Left ventricle myocardium inferior (tissue), 1 donor: ENCODE results near the gene LMF1. TPM values are rescaled to one million over a fixed set of nuclear protein-coding genes. Genes with fewer than 3 reads are reported as not detected.
"Not testable (repeated sequence)": the region's sequence is repeated elsewhere in the genome, so short reads cannot be mapped to it uniquely, and the experiment has no call there.

Source experiments
- DNase-seq: peaks from one replicate; pipeline ENCODE4 v3.0.0-alpha.2; 2020
- H3K27ac ChIP-seq: fragments of 200-600 bp; replicated peaks from 2 replicates; pipeline ENCODE4 v1.8.0; 2021
- H3K27me3 ChIP-seq: fragments of 200-600 bp; 2 replicates; pipeline ENCODE4 v1.8.0; 2021; ENCODE audit warnings: low read depth
- H3K36me3 ChIP-seq: fragments of 200-600 bp; 2 replicates; pipeline ENCODE4 v1.8.0; 2021
- H3K4me1 ChIP-seq: fragments of 200-600 bp; 2 replicates; pipeline ENCODE4 v1.8.0; 2021
- H3K4me3 ChIP-seq: fragments of 200-600 bp; 2 replicates; pipeline ENCODE4 v1.8.0; 2021; ENCODE audit warnings: mild to moderate bottlenecking, moderate library complexity
- H3K9me3 ChIP-seq: fragments of 200-600 bp; replicated peaks from 2 replicates; pipeline ENCODE4 v1.8.0; 2021
- intact Hi-C: fragments of 100-400 bp; cut with micrococcal nuclease; formaldehyde crosslinking; loops from one replicate; pipeline ENCODE4 v1.11.0; 2022
- total RNA-seq: library from RNA; stranded (reverse); fragmentation: NEBNext Ultra II Directional; extraction: Animal tissue kit (Norgen Biotek cat#: 25700); gene quantifications from one replicate; pipeline ENCODE4 v1.2.1, GENCODE V29; 2021
- TF ChIP-seq, protein P1 (sequence below): fragments of 200-600 bp; IDR thresholded peaks from 2 replicates; pipeline ENCODE4 v1.8.0; 2021; ENCODE audit warnings: antibody characterized with exemption, mild to moderate bottlenecking, borderline replicate concordance
- donor health status: DM: no; HTN: yes; CAD: no; lungs with severe emphysema.

The LMF1 gene
- total RNA-seq, 1 donor from 2014 or later, result 6.6 TPM

DNA sequence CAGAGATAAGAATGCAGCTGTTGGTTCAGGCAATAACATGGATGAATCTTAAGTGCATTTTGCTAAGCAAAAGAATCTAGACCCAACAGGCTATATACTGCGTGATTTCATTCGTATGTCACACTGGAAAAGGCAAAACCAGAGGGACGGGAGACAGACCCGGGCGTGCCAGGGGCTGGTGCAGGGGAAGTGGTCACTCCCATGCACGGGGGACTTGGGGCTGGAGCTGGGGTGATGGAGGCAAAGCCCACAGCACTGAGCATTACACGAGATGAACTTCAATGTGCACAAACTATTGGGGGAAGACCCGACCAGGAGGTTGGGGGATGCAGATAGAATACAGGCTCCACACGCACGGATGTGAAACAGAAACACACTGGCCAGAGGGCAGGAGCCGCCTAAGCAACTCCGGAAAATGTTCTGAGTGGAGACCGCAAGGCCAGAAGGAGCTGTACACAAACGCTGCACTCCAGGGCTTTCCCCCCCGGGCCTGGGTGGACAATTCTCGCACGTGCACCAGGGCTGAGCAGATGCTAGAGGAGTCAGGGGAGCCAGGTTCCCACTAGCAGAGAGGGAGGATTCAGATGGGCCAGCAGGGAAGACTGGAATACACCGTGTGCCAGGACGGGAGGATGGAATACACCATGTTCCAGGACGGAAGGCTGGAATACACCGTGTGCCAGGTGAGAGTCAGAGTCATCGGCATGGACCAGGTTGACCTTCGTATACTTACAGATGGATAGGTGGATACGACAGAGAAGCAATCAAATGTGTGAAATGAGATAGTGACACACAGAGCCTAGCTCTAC, 11.3 kb downstream of the LMF1 start:
- TF ChIP-seq, protein P1, sequence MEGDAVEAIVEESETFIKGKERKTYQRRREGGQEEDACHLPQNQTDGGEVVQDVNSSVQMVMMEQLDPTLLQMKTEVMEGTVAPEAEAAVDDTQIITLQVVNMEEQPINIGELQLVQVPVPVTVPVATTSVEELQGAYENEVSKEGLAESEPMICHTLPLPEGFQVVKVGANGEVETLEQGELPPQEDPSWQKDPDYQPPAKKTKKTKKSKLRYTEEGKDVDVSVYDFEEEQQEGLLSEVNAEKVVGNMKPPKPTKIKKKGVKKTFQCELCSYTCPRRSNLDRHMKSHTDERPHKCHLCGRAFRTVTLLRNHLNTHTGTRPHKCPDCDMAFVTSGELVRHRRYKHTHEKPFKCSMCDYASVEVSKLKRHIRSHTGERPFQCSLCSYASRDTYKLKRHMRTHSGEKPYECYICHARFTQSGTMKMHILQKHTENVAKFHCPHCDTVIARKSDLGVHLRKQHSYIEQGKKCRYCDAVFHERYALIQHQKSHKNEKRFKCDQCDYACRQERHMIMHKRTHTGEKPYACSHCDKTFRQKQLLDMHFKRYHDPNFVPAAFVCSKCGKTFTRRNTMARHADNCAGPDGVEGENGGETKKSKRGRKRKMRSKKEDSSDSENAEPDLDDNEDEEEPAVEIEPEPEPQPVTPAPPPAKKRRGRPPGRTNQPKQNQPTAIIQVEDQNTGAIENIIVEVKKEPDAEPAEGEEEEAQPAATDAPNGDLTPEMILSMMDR, result no peak
- intact Hi-C loops, result no loop called here

DNA sequence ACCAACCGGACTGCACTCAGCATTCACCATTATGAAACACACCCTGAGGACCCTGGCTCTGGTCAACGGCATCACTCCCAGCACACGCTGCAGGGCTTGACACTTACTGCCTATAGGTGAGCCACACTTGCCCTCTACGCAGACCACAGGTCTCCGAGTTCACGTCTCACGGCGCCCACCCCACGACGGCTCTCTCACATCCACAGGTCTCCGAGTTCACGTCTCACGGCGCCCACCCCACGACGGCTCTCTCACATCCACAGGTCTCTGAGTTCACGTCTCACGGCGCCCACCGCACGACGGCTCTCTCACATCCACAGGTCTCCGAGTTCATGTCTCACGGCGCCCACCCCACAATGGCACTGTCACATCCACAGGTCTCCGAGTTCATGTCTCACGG, 15.0 kb downstream of the LMF1 start:
- intact Hi-C loops, H3K27ac ChIP-seq: not testable (repeated sequence)

More for the DNA sequence above, 11.3 kb downstream of the LMF1 start:
- no peak overlapping the region for H3K27ac ChIP-seq
- H3K4me3 ChIP-seq, result no peak overlapping the region
- H3K9me3 ChIP-seq, result peaks cover 12% of the 10 kb centered on the region
- no peaks in the 10 kb centered on the region for H3K27me3 ChIP-seq
- peaks cover 2% of the 10 kb centered on the region for H3K36me3 ChIP-seq
- DNase-seq, result no peak
- peaks cover 12% of the 10 kb centered on the region for H3K4me1 ChIP-seq

DNA sequence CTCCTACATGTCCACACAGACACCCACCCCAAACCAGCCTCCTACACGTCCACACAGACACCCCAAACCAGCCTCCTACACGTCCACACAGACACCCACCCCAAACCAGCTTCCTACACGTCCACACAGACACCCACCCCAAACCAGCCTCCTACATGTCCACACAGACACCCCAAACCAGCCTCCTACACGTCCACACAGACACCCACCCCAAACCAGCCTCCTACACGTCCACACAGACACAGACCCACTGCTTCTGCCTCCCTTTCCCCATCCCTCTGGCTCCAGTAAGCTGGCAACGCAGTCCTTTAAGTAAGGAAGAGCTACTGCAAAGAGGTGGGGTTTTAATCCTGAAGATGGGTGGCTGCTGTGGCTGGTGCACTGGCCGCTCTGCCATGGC, 17.0 kb downstream of the LMF1 start:
- peaks cover 12% of the 10 kb centered on the region for H3K9me3 ChIP-seq
- H3K4me1 ChIP-seq, intact Hi-C loops, H3K27me3 ChIP-seq, H3K4me3 ChIP-seq, H3K27ac ChIP-seq, DNase-seq: not testable (repeated sequence)
- H3K36me3 ChIP-seq, result peaks cover 21% of the 10 kb centered on the region

More for the DNA sequence above, 15.0 kb downstream of the LMF1 start:
- DNase-seq, H3K27me3 ChIP-seq, H3K4me1 ChIP-seq, H3K4me3 ChIP-seq: not testable (repeated sequence)
- Histone ChIP-seq H3K36me3 (peaks cover 21% of the 10 kb centered on the region), H3K9me3 (peaks cover 12% of the 10 kb centered on the region)

DNA sequence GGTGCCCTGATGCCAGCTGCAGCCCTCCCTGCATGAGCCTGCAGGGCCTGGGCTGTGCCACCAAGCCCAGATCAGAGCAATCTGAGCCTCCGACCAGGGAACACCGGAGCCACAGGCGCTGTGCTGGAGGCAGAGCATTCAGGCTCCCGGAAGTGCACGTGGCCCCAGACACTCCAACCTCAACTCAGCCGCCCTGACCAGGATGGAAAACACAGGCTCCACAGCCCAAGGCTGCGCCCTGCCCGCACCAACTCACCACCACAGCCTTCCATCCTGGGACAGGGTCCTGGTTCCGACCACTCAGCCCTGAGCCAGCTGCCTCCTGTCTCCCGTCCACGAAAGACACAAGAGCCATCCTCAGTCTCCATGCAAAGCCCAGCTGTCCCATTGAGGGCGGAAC, 18.5 kb downstream of the LMF1 start:
- intact Hi-C loops, result no loop called here
- Histone ChIP-seq H3K9me3 (peaks cover 7% of the 10 kb centered on the region), H3K27me3 (no peaks in the 10 kb centered on the region), H3K4me3 (no peak overlapping the region), H3K36me3 (peaks cover 24% of the 10 kb centered on the region), H3K27ac (no peak overlapping the region), H3K4me1 (no peaks in the 10 kb centered on the region)
- DNase-seq, result no peak
- TF ChIP-seq, protein P1, result no peak

DNA sequence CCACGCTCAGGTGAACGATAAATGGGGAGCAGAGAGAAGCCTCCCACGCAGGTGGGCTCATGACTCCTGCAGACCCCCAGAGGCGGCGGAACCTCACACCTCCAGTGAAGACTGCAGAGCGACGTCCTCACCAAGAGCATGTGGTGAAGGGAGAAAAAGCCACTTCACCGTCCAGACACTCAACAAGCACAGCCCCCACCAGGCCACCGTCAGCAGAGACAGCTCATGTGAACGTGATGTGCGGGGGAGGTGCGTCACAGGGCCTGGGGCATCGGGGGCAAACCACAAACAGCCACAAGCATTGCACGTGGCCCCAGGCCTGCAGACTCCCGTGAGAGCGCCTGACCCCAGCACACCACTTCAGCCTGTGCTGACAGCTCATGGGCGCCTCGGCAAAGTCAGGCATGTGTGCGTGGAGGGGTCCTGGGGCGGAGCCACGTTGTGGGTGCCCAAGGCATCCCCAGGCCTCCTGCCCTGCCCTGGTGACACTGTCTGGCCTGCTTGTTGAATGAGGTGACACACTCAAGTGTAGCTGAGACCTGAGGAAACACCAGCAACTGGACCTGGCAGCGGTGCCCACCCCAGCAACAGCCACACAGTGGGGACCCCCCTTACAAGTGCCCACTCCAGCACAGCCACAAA, 19.0 kb downstream of the LMF1 start:
- Histone ChIP-seq H3K27ac (no peak overlapping the region), H3K4me1 (no peaks in the 10 kb centered on the region), H3K9me3 (peaks cover 2% of the 10 kb centered on the region), H3K36me3 (peaks cover 27% of the 10 kb centered on the region), H3K4me3 (no peak overlapping the region), H3K27me3 (no peaks in the 10 kb centered on the region)
- intact Hi-C loops, result no loop called here
- DNase-seq, result no peak
- TF ChIP-seq, protein P1, result no peak

DNA sequence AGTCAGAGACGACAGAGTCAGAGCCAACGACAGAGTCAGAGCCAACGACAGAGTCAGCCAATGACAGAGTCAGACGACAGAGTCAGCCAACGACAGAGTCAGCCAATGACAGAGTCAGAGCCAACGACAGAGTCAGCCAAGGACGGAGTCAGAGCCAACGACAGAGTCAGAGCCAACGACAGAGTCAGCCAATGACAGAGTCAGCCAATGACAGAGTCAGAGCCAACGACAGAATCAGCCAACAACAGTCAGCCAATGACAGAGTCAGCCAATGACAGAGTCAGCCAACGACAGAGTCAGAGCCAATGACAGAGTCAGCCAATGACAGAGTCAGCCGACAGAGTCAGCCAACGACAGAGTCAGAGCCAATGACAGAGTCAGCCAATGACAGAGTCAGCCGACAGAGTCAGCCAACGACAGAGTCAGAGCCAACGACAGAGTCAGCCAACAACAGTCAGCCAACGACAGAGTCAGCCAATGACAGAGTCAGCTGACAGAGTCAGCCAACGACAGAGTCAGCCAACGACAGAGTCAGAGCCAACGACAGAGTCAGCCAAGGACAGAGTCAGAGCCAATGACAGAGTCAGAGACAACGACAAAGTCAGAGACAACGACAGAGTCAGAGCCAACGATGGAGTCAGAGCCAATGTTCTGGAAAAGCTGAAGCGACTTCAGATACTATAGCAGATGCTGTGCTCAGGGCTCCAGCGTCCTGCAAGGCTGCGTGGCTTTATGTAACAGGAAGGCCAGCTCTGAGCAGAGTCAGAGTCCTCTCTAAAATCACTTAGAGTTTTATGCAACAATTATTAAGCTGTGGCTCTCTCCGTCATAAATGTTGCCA, 19.8 kb downstream of the LMF1 start:
- peaks cover 35% of the 10 kb centered on the region for H3K36me3 ChIP-seq
- DNase-seq, H3K4me1 ChIP-seq, H3K4me3 ChIP-seq, H3K27ac ChIP-seq, H3K27me3 ChIP-seq, intact Hi-C loops, H3K9me3 ChIP-seq: not testable (repeated sequence)

DNA sequence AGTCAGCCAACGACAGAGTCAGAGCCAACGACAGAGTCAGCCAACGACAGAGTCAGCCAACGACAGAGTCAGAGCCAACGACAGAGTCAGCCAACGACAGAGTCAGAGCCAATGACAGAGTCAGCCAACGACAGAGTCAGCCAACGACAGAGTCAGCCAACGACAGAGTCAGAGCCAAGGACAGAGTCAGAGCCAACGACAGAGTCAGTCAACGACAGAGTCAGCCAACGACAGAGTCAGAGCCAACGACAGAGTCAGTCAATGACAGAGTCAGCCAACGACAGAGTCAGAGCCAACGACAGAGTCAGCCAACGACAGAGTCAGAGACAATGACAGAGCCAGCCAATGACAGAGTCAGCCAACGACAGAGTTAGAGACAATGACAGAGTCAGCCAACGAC, 22.0 kb downstream of the LMF1 start:
- H3K27ac ChIP-seq, H3K4me1 ChIP-seq, intact Hi-C loops, H3K9me3 ChIP-seq, H3K4me3 ChIP-seq, H3K27me3 ChIP-seq, DNase-seq: not testable (repeated sequence)
- H3K36me3 ChIP-seq, result peaks cover 41% of the 10 kb centered on the region

DNA sequence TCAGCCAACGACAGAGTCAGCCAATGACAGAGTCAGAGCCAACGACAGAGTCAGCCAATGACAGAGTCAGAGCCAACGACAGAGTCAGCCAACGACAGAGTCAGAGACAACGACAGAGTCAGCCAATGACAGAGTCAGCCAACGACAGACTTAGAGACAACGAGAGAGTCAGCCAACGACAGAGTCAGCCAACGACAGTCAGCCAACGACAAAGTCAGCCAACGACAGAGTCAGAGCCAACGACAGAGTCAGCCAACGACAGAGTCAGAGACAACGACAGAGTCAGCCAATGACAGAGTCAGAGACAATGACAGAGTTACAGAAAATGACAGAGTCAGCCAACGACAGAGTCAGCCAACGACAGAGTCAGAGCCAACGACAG, 22.9 kb downstream of the LMF1 start:
- DNase-seq, H3K4me1 ChIP-seq, H3K27me3 ChIP-seq, H3K9me3 ChIP-seq, H3K27ac ChIP-seq, H3K4me3 ChIP-seq, intact Hi-C loops: not testable (repeated sequence)
- H3K36me3 ChIP-seq, result peaks cover 41% of the 10 kb centered on the region
